GM12878 (cell line): Measurements from ENCODE around the gene CD248.

ENCODE experiments used
- BACH1 ChIP-seq: fragments of 450-650 bp; IDR thresholded peaks from 2 replicates; pipeline ENCODE4 v1.6.1; 2017; ENCODE audit warnings: mild to moderate bottlenecking, borderline replicate concordance
- BHLHE40 ChIP-seq, 2 experiments: fragments of 450-650 bp in 1 of 2; IDR thresholded peaks; 2 replicates each; pipeline ENCODE4 v1.6.1; 2011 to 2017; ENCODE audit warnings: low read depth in 2 of 2, borderline replicate concordance in 1 of 2, improper control_type of control experiment in 1 of 2, low read length in 1 of 2, mild to moderate bottlenecking in 1 of 2
- CTCF ChIP-seq, 3 experiments: IDR thresholded peaks in 2 of 3; conservative IDR thresholded peaks in 1 of 3; 2 replicates each; pipeline ENCODE4 v1.5.1; 2011; ENCODE audit warnings: low read depth in 3 of 3, low read length in 3 of 3, mild to moderate bottlenecking in 3 of 3, control low read depth in 2 of 3, moderate library complexity in 2 of 3, inconsistent platforms in 1 of 3, mixed read lengths in 1 of 3; ENCODE audit not compliant: control insufficient read depth in 2 of 3, insufficient read depth in 1 of 3; ENCODE audit errors: extremely low read depth in 1 of 3
- ETV6 ChIP-seq, 2 experiments: fragments of 450-650 bp in 1 of 2; IDR thresholded peaks in 1 of 2; conservative IDR thresholded peaks in 1 of 2; 2 replicates each; pipeline ENCODE4 v1.6.1; 2014; ENCODE audit warnings: antibody characterized with exemption in 1 of 2, borderline replicate concordance in 1 of 2, low read depth in 1 of 2, mild to moderate bottlenecking in 1 of 2, moderate library complexity in 1 of 2
- JUNB ChIP-seq: IDR thresholded peaks from 2 replicates; pipeline ENCODE4 v1.6.1; 2016; ENCODE audit warnings: antibody characterized with exemption, mild to moderate bottlenecking
- NFXL1 ChIP-seq: fragments of 450-650 bp; IDR thresholded peaks from 2 replicates; pipeline ENCODE4 v1.6.1; 2017; ENCODE audit warnings: antibody characterized with exemption, mild to moderate bottlenecking, borderline replicate concordance
- POLR2AphosphoS5 ChIP-seq: IDR thresholded peaks from 2 replicates; pipeline ENCODE4 v1.6.1; 2011; ENCODE audit warnings: mild to moderate bottlenecking, low read length, inconsistent platforms
- SIX5 ChIP-seq: IDR thresholded peaks from 2 replicates; pipeline ENCODE4 v1.6.1; 2011; ENCODE audit warnings: mild to moderate bottlenecking, low read depth, low read length, moderate library complexity; ENCODE audit not compliant: severe bottlenecking
- TAF1 ChIP-seq: IDR thresholded peaks from 2 replicates; pipeline ENCODE4 v1.6.1; 2011; ENCODE audit warnings: mild to moderate bottlenecking, low read depth, low read length, borderline replicate concordance
- TCF7 ChIP-seq: IDR thresholded peaks from 2 replicates; pipeline ENCODE4 v1.6.1; 2014; ENCODE audit warnings: antibody characterized with exemption, borderline replicate concordance
- TF ChIP-seq, protein P1 (sequence below): IDR thresholded peaks from 2 replicates; pipeline ENCODE4 v1.6.1; 2012; ENCODE audit warnings: low read depth, low read length, improper control_type of control experiment
- TF ChIP-seq, protein P2 (sequence below): IDR thresholded peaks from 2 replicates; pipeline ENCODE4 v1.6.1; 2012; ENCODE audit warnings: low read depth, low read length, improper control_type of control experiment
- TF ChIP-seq, protein P3 (sequence below): IDR thresholded peaks from 2 replicates; pipeline ENCODE4 v1.6.1; 2011; ENCODE audit warnings: low read depth, mild to moderate bottlenecking, low read length, moderate library complexity, borderline replicate concordance; ENCODE audit errors: extremely low read depth

DNA sequence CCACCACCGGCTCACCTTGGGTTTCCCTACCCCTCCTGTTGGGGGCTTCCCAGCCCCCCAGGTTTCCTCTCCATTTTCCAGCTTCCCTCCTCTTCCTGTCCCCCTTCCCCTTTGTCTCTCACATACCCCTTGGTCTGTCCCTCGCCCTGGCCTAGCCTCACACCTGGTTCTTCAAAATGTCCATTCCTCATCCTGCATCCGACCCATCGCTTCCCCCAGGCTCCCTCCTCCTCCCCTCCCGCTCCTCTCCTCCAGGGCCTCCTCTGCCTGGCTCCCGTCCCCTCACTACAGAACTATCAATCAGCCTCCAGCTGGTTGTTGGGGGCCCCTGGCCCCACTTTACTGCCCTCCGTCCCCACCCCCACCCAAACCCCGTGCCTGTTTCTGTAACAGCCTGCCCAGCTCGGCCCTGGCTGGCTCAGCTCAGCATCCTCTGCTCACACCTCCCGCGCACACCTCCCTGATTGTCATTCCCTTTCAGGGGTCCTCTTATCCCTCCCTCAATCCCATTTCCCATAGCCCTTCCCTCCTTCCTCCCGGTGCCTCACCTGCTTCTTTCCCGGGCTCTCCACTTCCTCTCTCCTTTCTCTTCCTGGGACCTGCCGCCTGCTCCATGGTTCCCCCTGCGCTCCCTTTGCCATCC, 37.6 kb downstream of the CD248 start:
- TF ChIP-seq, protein P1, sequence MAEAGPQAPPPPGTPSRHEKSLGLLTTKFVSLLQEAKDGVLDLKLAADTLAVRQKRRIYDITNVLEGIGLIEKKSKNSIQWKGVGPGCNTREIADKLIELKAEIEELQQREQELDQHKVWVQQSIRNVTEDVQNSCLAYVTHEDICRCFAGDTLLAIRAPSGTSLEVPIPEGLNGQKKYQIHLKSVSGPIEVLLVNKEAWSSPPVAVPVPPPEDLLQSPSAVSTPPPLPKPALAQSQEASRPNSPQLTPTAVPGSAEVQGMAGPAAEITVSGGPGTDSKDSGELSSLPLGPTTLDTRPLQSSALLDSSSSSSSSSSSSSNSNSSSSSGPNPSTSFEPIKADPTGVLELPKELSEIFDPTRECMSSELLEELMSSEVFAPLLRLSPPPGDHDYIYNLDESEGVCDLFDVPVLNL = no peak
- TF ChIP-seq CTCF (IDR thresholded peaks at IDR 0.05 in 2 of 3, conservative IDR thresholded peaks at IDR 0.05 in 1 of 3; ENCODE audit: control insufficient read depth in 2 of 3, extremely low read depth in 1 of 3, insufficient read depth in 1 of 3, low read depth in 3 of 3, low read length in 3 of 3) = no peak
- TF ChIP-seq BHLHE40 (IDR thresholded peaks at IDR 0.05; ENCODE audit: borderline replicate concordance in 1 of 2, low read depth in 2 of 2, low read length in 1 of 2) = no peak
- no peak for TF ChIP-seq SIX5
- TF ChIP-seq TCF7 = no peak
- TF ChIP-seq, protein P2, sequence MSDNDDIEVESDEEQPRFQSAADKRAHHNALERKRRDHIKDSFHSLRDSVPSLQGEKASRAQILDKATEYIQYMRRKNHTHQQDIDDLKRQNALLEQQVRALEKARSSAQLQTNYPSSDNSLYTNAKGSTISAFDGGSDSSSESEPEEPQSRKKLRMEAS = no peak
- no peak for TF ChIP-seq POLR2AphosphoS5
- no peak for TF ChIP-seq BACH1
- TF ChIP-seq TAF1 = no peak
- TF ChIP-seq NFXL1 = no peak
- TF ChIP-seq ETV6 (conservative IDR thresholded peaks at IDR 0.05 in 1 of 2, IDR thresholded peaks at IDR 0.05 in 1 of 2; ENCODE audit: borderline replicate concordance in 1 of 2, low read depth in 1 of 2) = no peak
- no peak for TF ChIP-seq JUNB
- TF ChIP-seq, protein P3, sequence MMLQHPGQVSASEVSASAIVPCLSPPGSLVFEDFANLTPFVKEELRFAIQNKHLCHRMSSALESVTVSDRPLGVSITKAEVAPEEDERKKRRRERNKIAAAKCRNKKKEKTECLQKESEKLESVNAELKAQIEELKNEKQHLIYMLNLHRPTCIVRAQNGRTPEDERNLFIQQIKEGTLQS = no peak
